Neural progenitor cell (in vitro differentiated cells): ENCODE results near the gene NTM. TPM values are rescaled to one million over a fixed set of nuclear protein-coding genes. Genes with fewer than 3 reads are reported as not detected.

ENCODE experiments used
- DNase-seq: peaks from one replicate; pipeline ENCODE4 v3.0.0-alpha.2; 2016; ENCODE audit warnings: low spot score
- H2AFZ ChIP-seq: fragments of 200-600 bp; sonication (generic); replicated peaks from 2 replicates; pipeline ENCODE4 v1.6.1; 2016; ENCODE audit warnings: antibody characterized with exemption
- H3F3A ChIP-seq: fragments of 200-600 bp; sonication (generic); 2 replicates; pipeline ENCODE4 v1.6.1; 2016; ENCODE audit warnings: antibody characterized with exemption, low read depth
- H3K27ac ChIP-seq: fragments of 200-600 bp; sonication (generic); 2 replicates; pipeline ENCODE4 v1.5.1; 2016; ENCODE audit warnings: mild to moderate bottlenecking
- H3K27me3 ChIP-seq: fragments of 200-600 bp; sonication (generic); 2 replicates; pipeline ENCODE4 v1.6.1; 2016; ENCODE audit warnings: mild to moderate bottlenecking, moderate library complexity
- H3K36me3 ChIP-seq: fragments of 200-600 bp; sonication (generic); 2 replicates; pipeline ENCODE4 v1.5.1; 2016
- H3K4me1 ChIP-seq: fragments of 200-600 bp; sonication (generic); 2 replicates; pipeline ENCODE4 v1.6.1; 2016; ENCODE audit warnings: mixed run types
- H3K4me2 ChIP-seq: fragments of 200-600 bp; sonication (generic); 2 replicates; pipeline ENCODE4 v1.6.1; 2016
- H3K4me3 ChIP-seq: fragments of 200-600 bp; sonication (generic); 2 replicates; pipeline ENCODE4 v1.5.1; 2016
- H3K79me2 ChIP-seq: fragments of 200-600 bp; sonication (generic); 2 replicates; pipeline ENCODE4 v1.6.1; 2016; ENCODE audit warnings: low read depth
- H3K9ac ChIP-seq: fragments of 200-600 bp; sonication (generic); 2 replicates; pipeline ENCODE4 v1.6.1; 2016
- H3K9me3 ChIP-seq: fragments of 200-600 bp; sonication (generic); 2 replicates; pipeline ENCODE4 v1.5.1; 2016; ENCODE audit warnings: low read depth
- H4K20me1 ChIP-seq: fragments of 200-600 bp; sonication (generic); 2 replicates; pipeline ENCODE4 v1.6.1; 2016; ENCODE audit warnings: low read depth
- H3K27ac Mint-ChIP-seq: 3 replicates; pipeline ENCODE4 v1.8.0; 2021; ENCODE audit warnings: mixed read lengths
- H3K27me3 Mint-ChIP-seq: 2 replicates; pipeline ENCODE4 v1.8.0; 2022; ENCODE audit warnings: low read depth, mild to moderate bottlenecking, inconsistent platforms, moderate library complexity, mixed read lengths; ENCODE audit not compliant: insufficient read depth
- H3K36me3 Mint-ChIP-seq: 3 replicates; pipeline ENCODE4 v1.8.0; 2021; ENCODE audit warnings: mixed read lengths
- H3K4me1 Mint-ChIP-seq: 3 replicates; pipeline ENCODE4 v1.8.0; 2021; ENCODE audit warnings: mixed read lengths
- H3K4me3 Mint-ChIP-seq: 3 replicates; pipeline ENCODE4 v1.8.0; 2021; ENCODE audit warnings: mild to moderate bottlenecking, moderate library complexity, mixed read lengths
- H3K9me3 Mint-ChIP-seq: 3 replicates; pipeline ENCODE4 v1.8.0; 2020; ENCODE audit warnings: mixed read lengths
- EZH2 ChIP-seq: fragments of 200-600 bp; sonication (generic); IDR thresholded peaks from 2 replicates; pipeline ENCODE4 v1.6.1; 2017; ENCODE audit warnings: antibody characterized with exemption, mild to moderate bottlenecking, moderate library complexity
- EZH2phosphoT487 ChIP-seq: fragments of 200-600 bp; sonication (generic); IDR thresholded peaks from 2 replicates; pipeline ENCODE4 v1.6.1; 2017; ENCODE audit warnings: antibody characterized with exemption
- total RNA-seq: library from RNA; depleted of rRNA; stranded (reverse); fragments of >200 nt; gene quantifications from 2 replicates; pipeline ENCODE4 v1.2.3, GENCODE V29; 2015; ENCODE audit warnings: low replicate concordance
- TF ChIP-seq, protein P1 (sequence below): fragments of 200-600 bp; sonication (generic); IDR thresholded peaks from 2 replicates; pipeline ENCODE4 v1.5.1; 2017; ENCODE audit warnings: antibody characterized with exemption, mild to moderate bottlenecking

The NTM gene
- total RNA-seq, 1 donor from 2014 or later: 4.3 TPM

DNA sequence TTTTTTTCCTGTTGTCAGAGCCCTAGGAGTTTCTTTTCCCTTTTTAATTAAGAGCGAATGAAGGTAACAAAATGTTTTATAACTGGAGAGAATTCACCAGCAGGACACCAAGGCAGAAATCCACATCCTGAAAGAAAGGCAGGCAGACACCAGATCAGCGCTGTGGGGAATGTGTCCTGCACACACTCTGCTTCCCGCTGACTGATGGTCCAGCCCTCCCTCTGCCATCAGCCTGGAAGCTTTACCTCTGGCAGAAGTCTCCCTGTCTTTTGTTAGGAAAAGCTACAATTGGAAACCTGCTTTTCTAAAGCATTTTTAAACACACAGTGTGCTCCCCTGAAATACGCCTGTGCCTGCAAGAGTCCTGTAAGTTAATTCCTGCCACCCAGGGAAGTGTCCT, 638.5 kb downstream of the NTM start:
- Mint-ChIP-seq H3K36me3 (no peaks in the 10 kb centered on the region), H3K4me3 (peak overlapping the region; percentile 7), H3K9me3 (no peaks in the 10 kb centered on the region), H3K27ac (peak overlapping the region; percentile 61), H3K27me3 (peaks cover 6% of the 10 kb centered on the region), H3K4me1 (peaks cover 39% of the 10 kb centered on the region)
- Histone ChIP-seq H3F3A (peaks cover 51% of the 10 kb centered on the region), H3K79me2 (no peaks in the 10 kb centered on the region), H3K9me3 (no peaks in the 10 kb centered on the region), H3K4me3 (no peak overlapping the region), H3K36me3 (no peaks in the 10 kb centered on the region), H3K27me3 (no peaks in the 10 kb centered on the region), H3K9ac (no peak overlapping the region), H3K4me2 (peak overlapping the region; percentile 43), H3K4me1 (peaks cover 45% of the 10 kb centered on the region), H4K20me1 (no peaks in the 10 kb centered on the region), H2AFZ (no peak overlapping the region), H3K27ac (peak overlapping the region; percentile 72)
- no peak for TF ChIP-seq EZH2
- TF ChIP-seq EZH2phosphoT487: no peak
- TF ChIP-seq, protein P1, sequence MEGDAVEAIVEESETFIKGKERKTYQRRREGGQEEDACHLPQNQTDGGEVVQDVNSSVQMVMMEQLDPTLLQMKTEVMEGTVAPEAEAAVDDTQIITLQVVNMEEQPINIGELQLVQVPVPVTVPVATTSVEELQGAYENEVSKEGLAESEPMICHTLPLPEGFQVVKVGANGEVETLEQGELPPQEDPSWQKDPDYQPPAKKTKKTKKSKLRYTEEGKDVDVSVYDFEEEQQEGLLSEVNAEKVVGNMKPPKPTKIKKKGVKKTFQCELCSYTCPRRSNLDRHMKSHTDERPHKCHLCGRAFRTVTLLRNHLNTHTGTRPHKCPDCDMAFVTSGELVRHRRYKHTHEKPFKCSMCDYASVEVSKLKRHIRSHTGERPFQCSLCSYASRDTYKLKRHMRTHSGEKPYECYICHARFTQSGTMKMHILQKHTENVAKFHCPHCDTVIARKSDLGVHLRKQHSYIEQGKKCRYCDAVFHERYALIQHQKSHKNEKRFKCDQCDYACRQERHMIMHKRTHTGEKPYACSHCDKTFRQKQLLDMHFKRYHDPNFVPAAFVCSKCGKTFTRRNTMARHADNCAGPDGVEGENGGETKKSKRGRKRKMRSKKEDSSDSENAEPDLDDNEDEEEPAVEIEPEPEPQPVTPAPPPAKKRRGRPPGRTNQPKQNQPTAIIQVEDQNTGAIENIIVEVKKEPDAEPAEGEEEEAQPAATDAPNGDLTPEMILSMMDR: no peak
- DNase-seq: peak; percentile 65

DNA sequence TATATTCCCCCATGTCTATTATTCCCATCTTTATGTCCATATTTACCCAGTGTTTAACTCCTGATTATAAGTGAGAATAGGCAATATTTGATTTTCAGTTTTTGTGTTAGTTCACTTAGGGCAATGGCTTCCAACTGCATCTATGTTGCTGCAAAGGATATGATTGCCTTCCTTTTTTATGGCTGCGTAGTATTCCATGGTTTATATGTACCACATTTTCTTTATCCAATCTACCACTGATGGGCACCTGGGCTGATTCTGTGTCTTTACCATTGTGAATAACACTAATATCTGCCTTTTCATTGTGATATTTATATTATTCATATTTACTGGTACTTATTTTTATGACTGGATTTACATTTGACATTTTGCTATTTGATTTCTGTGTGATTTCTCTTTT, 649.6 kb downstream of the NTM start:
- Mint-ChIP-seq H3K4me1 (peaks cover 13% of the 10 kb centered on the region), H3K36me3 (no peaks in the 10 kb centered on the region), H3K27ac (no peak overlapping the region), H3K4me3 (no peak overlapping the region), H3K9me3 (peaks cover 2% of the 10 kb centered on the region), H3K27me3 (no peaks in the 10 kb centered on the region)
- TF ChIP-seq, protein P1: no peak
- TF ChIP-seq EZH2 (no peak), EZH2phosphoT487 (no peak)
- no peaks in the 10 kb centered on the region for H4K20me1 ChIP-seq
- H3K9ac ChIP-seq: no peak overlapping the region
- H3K9me3 ChIP-seq: no peaks in the 10 kb centered on the region
- H3F3A ChIP-seq: no peaks in the 10 kb centered on the region
- no peaks in the 10 kb centered on the region for H3K4me1 ChIP-seq
- H3K27ac ChIP-seq: no peak overlapping the region
- H3K36me3 ChIP-seq: no peaks in the 10 kb centered on the region
- no peaks in the 10 kb centered on the region for H3K79me2 ChIP-seq
- no peaks in the 10 kb centered on the region for H3K27me3 ChIP-seq
- no peak overlapping the region for H3K4me2 ChIP-seq
- DNase-seq: no peak
- H2AFZ ChIP-seq: no peak overlapping the region
- H3K4me3 ChIP-seq: no peak overlapping the region

DNA sequence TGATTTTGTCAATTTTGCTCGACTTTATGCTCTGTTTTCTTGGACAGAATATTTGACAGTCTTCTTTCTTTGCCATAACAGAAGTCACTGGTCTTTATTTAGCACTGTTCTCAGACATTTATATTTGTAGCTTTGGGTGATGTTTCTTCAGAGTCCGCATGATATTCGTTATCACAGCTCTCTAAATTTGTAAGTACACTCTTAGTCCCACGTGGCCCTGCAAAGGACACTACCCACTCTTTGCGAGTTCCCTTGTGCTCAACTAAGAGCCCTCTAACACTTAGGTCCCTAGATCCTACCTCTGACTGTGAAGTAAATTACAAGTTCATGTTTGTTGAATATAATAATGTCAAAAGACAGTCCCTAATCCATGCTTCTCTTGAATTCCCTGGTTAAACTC, 651.9 kb downstream of the NTM start:
- H3K27ac ChIP-seq: no peak overlapping the region
- Mint-ChIP-seq H3K36me3 (no peaks in the 10 kb centered on the region), H3K9me3 (peaks cover 5% of the 10 kb centered on the region), H3K27me3 (no peaks in the 10 kb centered on the region), H3K4me1 (peaks cover 13% of the 10 kb centered on the region), H3K4me3 (no peak overlapping the region), H3K27ac (no peak overlapping the region)
- H3K4me2 ChIP-seq: no peak overlapping the region
- no peak for DNase-seq
- no peaks in the 10 kb centered on the region for H3K9me3 ChIP-seq
- H3K36me3 ChIP-seq: no peaks in the 10 kb centered on the region
- H3K4me3 ChIP-seq: no peak overlapping the region
- no peaks in the 10 kb centered on the region for H3K79me2 ChIP-seq
- peaks cover 9% of the 10 kb centered on the region for H3K4me1 ChIP-seq
- TF ChIP-seq EZH2: no peak
- TF ChIP-seq EZH2phosphoT487: no peak
- TF ChIP-seq, protein P1: no peak
- H3K27me3 ChIP-seq: no peaks in the 10 kb centered on the region
- H3F3A ChIP-seq: no peaks in the 10 kb centered on the region
- H2AFZ ChIP-seq: no peak overlapping the region
- H3K9ac ChIP-seq: no peak overlapping the region
- H4K20me1 ChIP-seq: no peaks in the 10 kb centered on the region
